BJ (cell line): Measurements from ENCODE around the gene SPNS3. TPM values are rescaled to one million over a fixed set of nuclear protein-coding genes. Genes with fewer than 3 reads are reported as not detected.

Experiments
- CTCF ChIA-PET: fragments of 350-600 bp; formaldehyde crosslinking; extraction: SDS; loops from one replicate; lab custom pipeline; 2021; ENCODE audit warnings: antibody characterized with exemption, inconsistent platforms; lab: Yijun Ruan, JAX
- POLR2A ChIA-PET: fragments of 300-600 bp; sonication (Branson Sonifier 250); formaldehyde crosslinking; extraction: SDS; loops from one replicate; lab custom pipeline; 2021; ENCODE audit warnings: antibody characterized with exemption; lab: Charles Lee
- DNase-seq: peaks from one replicate; pipeline ENCODE4 v3.0.0-alpha.2; 2011; ENCODE audit warnings: low read depth
- H3K27me3 ChIP-seq: 2 replicates; pipeline ENCODE4 v1.6.0; 2011; ENCODE audit warnings: low read length; ENCODE audit not compliant: control insufficient read depth, insufficient read depth
- H3K36me3 ChIP-seq: 2 replicates; pipeline ENCODE4 v1.5.1; 2011; ENCODE audit warnings: low read length; ENCODE audit not compliant: control insufficient read depth, insufficient read depth
- H3K4me3 ChIP-seq: 2 replicates; pipeline ENCODE4 v1.5.1; 2011; ENCODE audit warnings: low read depth, mild to moderate bottlenecking, control low read depth, low read length
- CTCF ChIP-seq: IDR thresholded peaks from 2 replicates; pipeline ENCODE4 v1.5.1; 2011; ENCODE audit warnings: low read depth, mild to moderate bottlenecking, control low read depth, inconsistent platforms, low read length, moderate library complexity; ENCODE audit not compliant: insufficient read depth
- polyA plus RNA-seq: library from polyadenylated mRNA; depleted of rRNA; stranded (reverse); fragments of >200 nt; gene quantifications from 2 replicates; pipeline ENCODE4 v1.2.3, GENCODE V29; 2011; rRNA removed

SPNS3 gene
- polyA plus RNA-seq, 1 experiment: not detected

GRCh38 chr17:4534928-4535666, 101.4 kb downstream of the SPNS3 start:
- no peak for DNase-seq

GRCh38 chr17:4535667-4536258, 102.0 kb downstream of the SPNS3 start:
- no peak for TF ChIP-seq CTCF
- CTCF ChIA-PET: interaction anchor here (1.0 to 1.3 kb wide), 2 partner anchors 19 to 31 kb away, joined by 3 to 4 read pairs; no protein-coding TSS in a partner anchor
- Histone ChIP-seq H3K4me3 (no peak overlapping the region), H3K36me3 (peaks cover 13% of the 10 kb centered on the region), H3K27me3 (0 out of 2 replicates have a peak, but pooled peaks cover 2% of the 10 kb centered on the region)
- POLR2A ChIA-PET: no interaction called here
- DNase-seq: no peak

More at GRCh38 chr17:4534928-4535666, 101.4 kb downstream of the SPNS3 start:
- H3K4me3 ChIP-seq: no peak overlapping the region
- CTCF ChIA-PET: interaction anchor here (1.0 to 1.3 kb wide), 2 partner anchors 10 to 32 kb away, joined by 3 to 4 read pairs; no protein-coding TSS in a partner anchor
- POLR2A ChIA-PET: no interaction called here
- peaks cover 8% of the 10 kb centered on the region for H3K36me3 ChIP-seq
- no peak for TF ChIP-seq CTCF
- 0 out of 2 replicates have a peak, but pooled peaks cover 2% of the 10 kb centered on the region for H3K27me3 ChIP-seq

GRCh38 chr17:4536259-4536741, 102.6 kb downstream of the SPNS3 start:
- peaks cover 14% of the 10 kb centered on the region for H3K36me3 ChIP-seq
- no peaks in the 10 kb centered on the region for H3K27me3 ChIP-seq
- CTCF ChIA-PET: interaction anchor here (1.0 kb wide), 1 partner anchor 20 kb away, joined by 3 read pairs; no protein-coding TSS in a partner anchor
- POLR2A ChIA-PET: no interaction called here
- no peak for TF ChIP-seq CTCF
- H3K4me3 ChIP-seq: no peak overlapping the region
- no peak for DNase-seq

GRCh38 chr17:4536742-4537411, 103.1 kb downstream of the SPNS3 start:
- H3K27me3 ChIP-seq: no peaks in the 10 kb centered on the region
- H3K36me3 ChIP-seq: peaks cover 20% of the 10 kb centered on the region
- POLR2A ChIA-PET: no interaction called here
- TF ChIP-seq CTCF: no peak
- CTCF ChIA-PET: interaction anchor here (0.9 to 1.6 kb wide), 5 partner anchors 13 to 30 kb away, joined by 3 to 5 read pairs (median 4); partner anchors contain the start of genes GGT6 and MYBBP1A
- H3K4me3 ChIP-seq: no peak overlapping the region
- no peak for DNase-seq

Other genes starting within 250 kb of the SPNS3 start
- 27.0 and 43.5 TPM in 2 replicates for gene ANKFY1, start 170.0 kb upstream of the SPNS3 start, polyA plus RNA-seq
- 23.1 and 35.1 TPM in 2 replicates for gene UBE2G1, start 67.3 kb upstream of the SPNS3 start, polyA plus RNA-seq
- gene SPNS2, start 64.9 kb downstream of the SPNS3 start, polyA plus RNA-seq: not detected in 2 replicates
- gene MYBBP1A, start 121.4 kb downstream of the SPNS3 start, polyA plus RNA-seq: 12.4 and 24.1 TPM in 2 replicates
- gene GGT6, start 126.6 kb downstream of the SPNS3 start, polyA plus RNA-seq: not detected in 2 replicates
- gene SMTNL2, start 150.6 kb downstream of the SPNS3 start, polyA plus RNA-seq: not detected in 2 replicates
- not detected in 2 replicates for gene ALOX15, start 207.7 kb downstream of the SPNS3 start, polyA plus RNA-seq